SK-N-SH treated with all-trans-retinoic acid at 6 μM for 48 hours (cell line): ENCODE measurements around the gene HABP4.

Experiments
- CSDC2 ChIP-seq: fragments of 250-450 bp; sonication (Bioruptor Pico); IDR thresholded peaks from 2 replicates; pipeline ENCODE4 v1.5.0; 2020; ENCODE audit warnings: mild to moderate bottlenecking, moderate library complexity
- ISL1 ChIP-seq: fragments of 250-450 bp; sonication (Bioruptor Pico); IDR thresholded peaks from 2 replicates; pipeline ENCODE4 v2.1.2; 2022; ENCODE audit warnings: mild to moderate bottlenecking, moderate library complexity
- PPARA ChIP-seq: fragments of 250-450 bp; sonication (Bioruptor Pico); IDR thresholded peaks from 2 replicates; pipeline ENCODE4 v1.5.0; 2020; ENCODE audit warnings: mild to moderate bottlenecking, borderline replicate concordance
- ZC3H10 ChIP-seq: fragments of 250-450 bp; sonication (Bioruptor Pico); IDR thresholded peaks from 2 replicates; pipeline ENCODE4 v1.5.1; 2021; ENCODE audit warnings: mild to moderate bottlenecking, moderate library complexity
- ZFP3 ChIP-seq: fragments of 250-450 bp; sonication (Bioruptor Pico); IDR thresholded peaks from 2 replicates; pipeline ENCODE4 v1.5.0; 2020; ENCODE audit warnings: mild to moderate bottlenecking, moderate library complexity
- ZFP30 ChIP-seq: fragments of 450-650 bp; formaldehyde crosslinking; IDR thresholded peaks from 2 replicates; pipeline ENCODE4 v1.5.0; 2022; ENCODE audit warnings: mild to moderate bottlenecking, moderate library complexity
- ZNF565 ChIP-seq: fragments of 450-650 bp; formaldehyde crosslinking; conservative IDR thresholded peaks from 2 replicates; pipeline ENCODE4 v1.5.0; 2020; ENCODE audit warnings: low read depth, mild to moderate bottlenecking, moderate library complexity
- TF ChIP-seq, protein P1 (sequence below): fragments of 250-450 bp; sonication (Bioruptor Pico); IDR thresholded peaks from 2 replicates; pipeline ENCODE4 v1.8.0; 2020; ENCODE audit warnings: mild to moderate bottlenecking, moderate library complexity, borderline replicate concordance
- TF ChIP-seq, protein P2 (sequence below): fragments of 250-450 bp; sonication (Bioruptor Pico); IDR thresholded peaks from 2 replicates; pipeline ENCODE4 v1.5.1; 2020; ENCODE audit warnings: low read depth, mild to moderate bottlenecking, moderate library complexity

DNA sequence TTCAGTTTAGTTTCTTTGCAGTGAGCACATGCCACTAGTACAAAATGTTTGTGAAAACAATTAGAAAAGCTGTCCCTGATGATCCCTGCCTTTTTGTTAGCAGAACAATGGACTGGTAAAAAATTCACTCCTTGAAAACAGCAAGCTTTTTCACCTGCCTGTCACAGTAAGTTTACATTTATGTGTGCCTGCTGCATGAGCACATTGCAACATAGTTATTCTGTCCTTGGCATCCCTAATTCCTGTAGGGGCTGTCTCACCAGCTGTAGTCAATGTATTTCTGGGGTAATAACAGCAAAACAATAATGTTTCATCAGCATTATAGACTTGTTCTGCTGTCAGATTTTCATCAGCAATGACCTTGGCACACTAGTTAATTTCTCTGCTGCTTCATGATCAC is 20.2 kb upstream of the HABP4 start:
- TF ChIP-seq ISL1 (no peak), ZFP30 (CRISPR knock-in tag) (no peak), ZC3H10 (CRISPR knock-in tag) (no peak), PPARA (CRISPR knock-in tag) (no peak), ZNF565 (no peak), CSDC2 (CRISPR knock-in tag) (no peak), ZFP3 (no peak)
- TF ChIP-seq, protein P1, sequence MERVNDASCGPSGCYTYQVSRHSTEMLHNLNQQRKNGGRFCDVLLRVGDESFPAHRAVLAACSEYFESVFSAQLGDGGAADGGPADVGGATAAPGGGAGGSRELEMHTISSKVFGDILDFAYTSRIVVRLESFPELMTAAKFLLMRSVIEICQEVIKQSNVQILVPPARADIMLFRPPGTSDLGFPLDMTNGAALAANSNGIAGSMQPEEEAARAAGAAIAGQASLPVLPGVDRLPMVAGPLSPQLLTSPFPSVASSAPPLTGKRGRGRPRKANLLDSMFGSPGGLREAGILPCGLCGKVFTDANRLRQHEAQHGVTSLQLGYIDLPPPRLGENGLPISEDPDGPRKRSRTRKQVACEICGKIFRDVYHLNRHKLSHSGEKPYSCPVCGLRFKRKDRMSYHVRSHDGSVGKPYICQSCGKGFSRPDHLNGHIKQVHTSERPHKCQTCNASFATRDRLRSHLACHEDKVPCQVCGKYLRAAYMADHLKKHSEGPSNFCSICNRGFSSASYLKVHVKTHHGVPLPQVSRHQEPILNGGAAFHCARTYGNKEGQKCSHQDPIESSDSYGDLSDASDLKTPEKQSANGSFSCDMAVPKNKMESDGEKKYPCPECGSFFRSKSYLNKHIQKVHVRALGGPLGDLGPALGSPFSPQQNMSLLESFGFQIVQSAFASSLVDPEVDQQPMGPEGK (CRISPR knock-in tag), result no peak
- TF ChIP-seq, protein P2, sequence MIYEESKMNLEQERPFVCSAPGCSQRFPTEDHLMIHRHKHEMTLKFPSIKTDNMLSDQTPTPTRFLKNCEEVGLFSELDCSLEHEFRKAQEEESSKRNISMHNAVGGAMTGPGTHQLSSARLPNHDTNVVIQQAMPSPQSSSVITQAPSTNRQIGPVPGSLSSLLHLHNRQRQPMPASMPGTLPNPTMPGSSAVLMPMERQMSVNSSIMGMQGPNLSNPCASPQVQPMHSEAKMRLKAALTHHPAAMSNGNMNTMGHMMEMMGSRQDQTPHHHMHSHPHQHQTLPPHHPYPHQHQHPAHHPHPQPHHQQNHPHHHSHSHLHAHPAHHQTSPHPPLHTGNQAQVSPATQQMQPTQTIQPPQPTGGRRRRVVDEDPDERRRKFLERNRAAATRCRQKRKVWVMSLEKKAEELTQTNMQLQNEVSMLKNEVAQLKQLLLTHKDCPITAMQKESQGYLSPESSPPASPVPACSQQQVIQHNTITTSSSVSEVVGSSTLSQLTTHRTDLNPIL, result no peak
